IMR-90 (cell line): ENCODE measurements around the gene DEUP1. TPM values are rescaled to one million over a fixed set of nuclear protein-coding genes. Genes with fewer than 3 reads are reported as not detected.

Experiments used
- ATAC-seq: fragments of 200-7000 bp; cut with Tn5 transposase; 2 replicates; pipeline ENCODE4 v1.9.1; 2020; ENCODE audit warnings: low read depth, mild to moderate bottlenecking, moderate library complexity
- BruUV-seq: library from RNA; stranded (reverse); fragments of 400-500 nt; replicated peaks from 2 replicates; lab custom pipeline; 2021; lab: Mats Ljungman, UMichigan
- CTCF ChIA-PET: fragments of 300-600 bp; formaldehyde crosslinking; extraction: SDS; loops from one replicate; lab custom pipeline; 2021; ENCODE audit warnings: antibody characterized with exemption; lab: Yijun Ruan, JAX
- POLR2A ChIA-PET: fragments of 300-600 bp; sonication (Branson Sonifier 250); formaldehyde crosslinking; loops from one replicate; lab custom pipeline; 2022; ENCODE audit warnings: antibody characterized with exemption; ENCODE audit not compliant: unreplicated experiment; lab: Charles Lee
- DNase-seq: peaks from one replicate; pipeline ENCODE4 v3.0.0; 2013
- H2AFZ ChIP-seq: replicated peaks from 2 replicates; pipeline ENCODE3; 2013; ENCODE audit warnings: low read length, mild to moderate bottlenecking; ENCODE audit not compliant: poor library complexity
- H2AK5ac ChIP-seq: 2 replicates; pipeline ENCODE4 v1.6.1; 2013; ENCODE audit warnings: low read depth, low read length, inconsistent platforms
- H2AK9ac ChIP-seq: replicated peaks from 2 replicates; pipeline ENCODE3; 2013; ENCODE audit warnings: mild to moderate bottlenecking, low read depth, low read length, moderate library complexity; ENCODE audit not compliant: poor library complexity
- H2BK120ac ChIP-seq: 2 replicates; pipeline ENCODE4 v1.6.1; 2013; ENCODE audit warnings: low read depth, low read length, inconsistent platforms
- H2BK15ac ChIP-seq: 3 replicates; pipeline ENCODE4 v1.6.1; 2013; ENCODE audit warnings: low read depth, low read length, inconsistent platforms
- H2BK20ac ChIP-seq: 2 replicates; pipeline ENCODE4 v1.6.1; 2013; ENCODE audit warnings: low read depth, mild to moderate bottlenecking, inconsistent platforms, low read length, moderate library complexity
- H2BK5ac ChIP-seq: 2 replicates; pipeline ENCODE4 v1.6.1; 2013; ENCODE audit warnings: mild to moderate bottlenecking, low read depth, low read length, inconsistent platforms; ENCODE audit not compliant: poor library complexity, severe bottlenecking
- H3K14ac ChIP-seq: replicated peaks from 2 replicates; pipeline ENCODE4 v1.6.1; 2013; ENCODE audit warnings: low read depth, low read length, inconsistent platforms
- H3K18ac ChIP-seq: 2 replicates; pipeline ENCODE4 v1.6.1; 2013; ENCODE audit warnings: low read depth, low read length, control low read depth
- H3K23ac ChIP-seq: 2 replicates; pipeline ENCODE4 v1.6.1; 2013; ENCODE audit warnings: low read depth, low read length, inconsistent platforms
- H3K27ac ChIP-seq: 2 replicates; pipeline ENCODE4 v1.5.1; 2013; ENCODE audit warnings: mild to moderate bottlenecking, control low read depth, low read length; ENCODE audit not compliant: insufficient read depth
- H3K27me3 ChIP-seq: 2 replicates; pipeline ENCODE4 v1.6.1; 2013; ENCODE audit warnings: low read length; ENCODE audit not compliant: control insufficient read depth, insufficient read depth
- H3K36me3 ChIP-seq: 2 replicates; pipeline ENCODE4 v1.6.1; 2013; ENCODE audit warnings: low read length, mixed read lengths; ENCODE audit not compliant: control insufficient read depth, insufficient read depth
- H3K4ac ChIP-seq: 2 replicates; pipeline ENCODE4 v1.6.1; 2013; ENCODE audit warnings: low read depth, low read length, inconsistent platforms
- H3K4me1 ChIP-seq: 2 replicates; pipeline ENCODE4 v1.6.1; 2013; ENCODE audit warnings: low read length, mixed read lengths; ENCODE audit not compliant: control insufficient read depth, insufficient read depth
- H3K4me2 ChIP-seq: 2 replicates; pipeline ENCODE4 v1.6.1; 2013; ENCODE audit warnings: low read depth, mild to moderate bottlenecking, control low read depth, low read length, moderate library complexity
- H3K4me3 ChIP-seq: 2 replicates; pipeline ENCODE4 v1.5.1; 2013; ENCODE audit warnings: low read depth, mild to moderate bottlenecking, control low read depth, low read length, moderate library complexity; ENCODE audit not compliant: insufficient read depth
- H3K56ac ChIP-seq: 2 replicates; pipeline ENCODE4 v1.6.1; 2013; ENCODE audit warnings: low read length, inconsistent platforms; ENCODE audit not compliant: insufficient read depth; ENCODE audit errors: extremely low read depth
- H3K79me1 ChIP-seq, 2 experiments: 2 replicates each; pipeline ENCODE4 v1.6.1; 2013; ENCODE audit warnings: low read length in 2 of 2, inconsistent platforms in 1 of 2, low read depth in 1 of 2
- H3K9ac ChIP-seq: 2 replicates; pipeline ENCODE4 v1.6.1; 2013; ENCODE audit warnings: low read depth, low read length, control low read depth
- H3K9me1 ChIP-seq: 2 replicates; pipeline ENCODE4 v1.6.1; 2013; ENCODE audit warnings: low read length, inconsistent platforms; ENCODE audit not compliant: insufficient read depth
- H3K9me3 ChIP-seq: 2 replicates; pipeline ENCODE4 v1.6.1; 2013; ENCODE audit warnings: low read length; ENCODE audit not compliant: control insufficient read depth, insufficient read depth
- H4K20me1 ChIP-seq: 2 replicates; pipeline ENCODE4 v1.6.1; 2013; ENCODE audit warnings: low read length, inconsistent platforms; ENCODE audit not compliant: insufficient read depth
- H4K5ac ChIP-seq: 2 replicates; pipeline ENCODE4 v1.6.1; 2013; ENCODE audit warnings: mild to moderate bottlenecking, low read depth, low read length, control low read depth
- H4K8ac ChIP-seq, 2 experiments: 2 replicates each; pipeline ENCODE4 v1.6.1; 2013; ENCODE audit warnings: low read depth in 2 of 2, low read length in 2 of 2, control low read depth in 1 of 2, inconsistent platforms in 1 of 2
- H4K91ac ChIP-seq: 2 replicates; pipeline ENCODE4 v1.6.1; 2013; ENCODE audit warnings: low read depth, low read length, inconsistent platforms; ENCODE audit not compliant: insufficient read depth
- BHLHE40 ChIP-seq: fragments of 150-350 bp; IDR thresholded peaks from 2 replicates; pipeline ENCODE4 v1.6.1; 2016; ENCODE audit warnings: mild to moderate bottlenecking, low read depth, low read length
- CTCF ChIP-seq: conservative IDR thresholded peaks from 2 replicates; pipeline ENCODE4 v1.5.1; 2012; ENCODE audit warnings: mild to moderate bottlenecking, low read depth, low read length, improper control_type of control experiment
- RAD21 ChIP-seq: IDR thresholded peaks from 2 replicates; pipeline ENCODE4 v1.6.1; 2012; ENCODE audit warnings: low read length, improper control_type of control experiment
- WGBS, 2 experiments: methylation state at CpG; one replicate each; pipeline versions ENCODE4 v1.1.5 to v1.1.7; 2013; ENCODE audit warnings: missing lambda C conversion rate in 2 of 2; ENCODE audit not compliant: insufficient read length in 1 of 2; ENCODE audit errors: extremely low coverage in 2 of 2; 5-methylcytosine and 5-hydroxymethylcytosine counted together
- dilution Hi-C: fragments of 300-500 bp; cut with HindIII; formaldehyde crosslinking; loops from one replicate; pipeline ENCODE4 v1.14.3; 2018; ENCODE audit warnings: low sequenced_read_pairs; ENCODE audit not compliant: unreplicated experiment
- in situ Hi-C: fragments of 300-500 bp; cut with MboI; formaldehyde crosslinking; loops from 3 replicates; pipeline ENCODE4 v1.14.3; 2019; ENCODE audit warnings: low sequenced_read_pairs, inconsistent platforms, mixed read lengths
- intact Hi-C: fragments of 100-400 bp; cut with micrococcal nuclease; formaldehyde crosslinking; loops from 2 replicates; pipeline ENCODE4 v1.10.0; 2022
- polyA plus RNA-seq, 3 experiments: library from polyadenylated mRNA; depleted of rRNA; stranded (reverse); fragments of >200 nt; gene quantifications; 2 replicates each; pipeline ENCODE4 v1.2.3, GENCODE V29; 2012; ENCODE audit warnings: low replicate concordance in 1 of 3
- total RNA-seq: library from RNA; depleted of rRNA; stranded (reverse); fragments of >200 nt; gene quantifications from 2 replicates; pipeline ENCODE4 v1.2.3, GENCODE V29; 2012

Gene DEUP1
- total and polyA plus RNA-seq, 2 of the 4 experiments (the other 2 are of a cell fraction), result not detected

- no CpG with 5 or more reads among the region's 2 CpGs for WGBS, 2 experiments
- no peak overlapping the region for H3K4ac ChIP-seq
- H4K20me1 ChIP-seq, result no peaks in the 10 kb centered on the region
- H4K5ac ChIP-seq, result no peak overlapping the region
- H3K4me1 ChIP-seq, result no peaks in the 10 kb centered on the region
- no peak overlapping the region for H3K23ac ChIP-seq
- CTCF ChIA-PET, result no interaction called here
- no peak overlapping the region for H3K9ac ChIP-seq
- POLR2A ChIA-PET, result no interaction called here
- no peak overlapping the region for H2AK5ac ChIP-seq
- H3K56ac ChIP-seq, result no peak overlapping the region
- H3K18ac ChIP-seq, result no peak overlapping the region
- H3K79me1 ChIP-seq, result no peaks in the 10 kb centered on the region
- in situ Hi-C loops (no loop called here), intact Hi-C loops (no loop called here), dilution Hi-C loops (no loop called here)
- no peak overlapping the region for H3K27ac ChIP-seq
- no peak overlapping the region for H3K4me2 ChIP-seq
- TF ChIP-seq BHLHE40 (no peak), RAD21 (no peak), CTCF (no peak)
- no peak overlapping the region for H2BK5ac ChIP-seq
- ATAC-seq, result no peak
- BruUV-seq, result no TSS peak
- H2BK15ac ChIP-seq, result no peak overlapping the region
- H2AK9ac ChIP-seq, result no peak overlapping the region
- H3K4me3 ChIP-seq, result no peak overlapping the region
- H4K91ac ChIP-seq, result no peak overlapping the region
- H2AFZ ChIP-seq, result no peak overlapping the region
- no peaks in the 10 kb centered on the region for H3K9me3 ChIP-seq
- H3K14ac ChIP-seq, result no peak overlapping the region
- no peak overlapping the region for H2BK120ac ChIP-seq
- H3K36me3 ChIP-seq, result no peaks in the 10 kb centered on the region
- H2BK20ac ChIP-seq, result no peak overlapping the region
- no peaks in the 10 kb centered on the region for H3K9me1 ChIP-seq
- no peak overlapping the region for H4K8ac ChIP-seq
- H3K27me3 ChIP-seq, result no peaks in the 10 kb centered on the region
- DNase-seq, result no peak
These were observed 43.1 kb upstream of the DEUP1 start for GRCh38 chr11:93287434-93287833.
